SU-DHL-6 (cell line): Measurements from ENCODE around the gene LYZL2.
"Not testable (repeated sequence)": the region's sequence is repeated elsewhere in the genome, so short reads cannot be mapped to it uniquely, and the experiment has no call there.

Experiments
- H2AFZ ChIP-seq: fragments of 200-600 bp; sonication (generic); 2 replicates; pipeline ENCODE4 v1.6.1; 2014; ENCODE audit warnings: low read depth, mild to moderate bottlenecking, moderate library complexity, mixed read lengths, antibody characterized with exemption, low read length; ENCODE audit not compliant: severe bottlenecking
- H3F3A ChIP-seq: fragments of 200-600 bp; shearing (Covaris generic); 2 replicates; pipeline ENCODE4 v1.6.0; 2016; ENCODE audit warnings: antibody characterized with exemption, mild to moderate bottlenecking; ENCODE audit not compliant: insufficient read depth
- H3K27ac ChIP-seq: fragments of 200-600 bp; sonication (generic); 2 replicates; pipeline ENCODE4 v1.5.1; 2016; ENCODE audit warnings: low read depth, mild to moderate bottlenecking, low read length, moderate library complexity, mixed read lengths
- H3K27me3 ChIP-seq: fragments of 200-600 bp; sonication (generic), shearing (Covaris generic); 2 replicates; pipeline ENCODE4 v1.6.0; 2014; ENCODE audit warnings: mild to moderate bottlenecking, low read length
- H3K36me3 ChIP-seq: fragments of 200-600 bp; sonication (generic); 2 replicates; pipeline ENCODE4 v1.6.1; 2014; ENCODE audit warnings: mild to moderate bottlenecking, low read length, mixed read lengths
- H3K4me2 ChIP-seq: fragments of 300-600, 200-600 bp; shearing (Covaris generic), sonication (generic); 2 replicates; pipeline ENCODE4 v1.6.0; 2014; ENCODE audit warnings: low read length, low read depth, mild to moderate bottlenecking; ENCODE audit not compliant: poor library complexity, severe bottlenecking
- H3K4me3 ChIP-seq: fragments of 200-600 bp; sonication (generic); 2 replicates; pipeline ENCODE4 v1.5.1; 2014; ENCODE audit warnings: antibody characterized with exemption, low read length, mild to moderate bottlenecking, mixed read lengths; ENCODE audit not compliant: insufficient read depth, poor library complexity, severe bottlenecking
- H3K79me2 ChIP-seq: fragments of 200-600 bp; sonication (generic); 2 replicates; pipeline ENCODE4 v1.6.1; 2014; ENCODE audit warnings: mild to moderate bottlenecking, low read length, moderate library complexity; ENCODE audit not compliant: insufficient read depth
- H3K9ac ChIP-seq: fragments of 200-600 bp; sonication (generic); 2 replicates; pipeline ENCODE4 v1.7.0; 2014; ENCODE audit warnings: mild to moderate bottlenecking, low read length
- H3K9me2 ChIP-seq: fragments of 200-600 bp; sonication (generic); replicated peaks from 2 replicates; pipeline ENCODE4 v1.6.1; 2014; ENCODE audit warnings: low read length; ENCODE audit not compliant: insufficient read depth
- H3K9me3 ChIP-seq: fragments of 200-600 bp; sonication (generic); 2 replicates; pipeline ENCODE4 v1.6.1; 2014; ENCODE audit warnings: low read length, mixed read lengths; ENCODE audit not compliant: insufficient read depth
- H4K20me1 ChIP-seq: fragments of 200-600 bp; sonication (generic); 2 replicates; pipeline ENCODE4 v1.6.1; 2014; ENCODE audit warnings: low read depth, mild to moderate bottlenecking, antibody characterized with exemption, low read length, moderate library complexity, mixed read lengths
- CTCF ChIP-seq: fragments of 200-600 bp; sonication (generic); IDR thresholded peaks from one replicate; pipeline ENCODE4 v1.5.1; 2017; ENCODE audit warnings: antibody characterized with exemption, mild to moderate bottlenecking, low read length, moderate library complexity; ENCODE audit not compliant: insufficient read depth, poor library complexity, severe bottlenecking
- EZH2phosphoT487 ChIP-seq: fragments of 200-600 bp; sonication (generic), shearing (Covaris generic); conservative IDR thresholded peaks from 2 replicates; pipeline ENCODE4 v1.6.1; 2018; ENCODE audit warnings: mild to moderate bottlenecking, antibody characterized with exemption, low read length, moderate library complexity, mixed read lengths

The LYZL2 gene

GRCh38 chr10:30600005-30600404 lies 29.5 kb downstream of the LYZL2 start:
- Histone ChIP-seq H3K9me3 (no peaks in the 10 kb centered on the region), H3F3A (no peaks in the 10 kb centered on the region), H3K79me2 (no peaks in the 10 kb centered on the region), H3K4me3 (no peak overlapping the region), H3K4me2 (no peak overlapping the region), H3K9me2 (no peaks in the 10 kb centered on the region), H3K27me3 (no peaks in the 10 kb centered on the region), H4K20me1 (no peaks in the 10 kb centered on the region), H2AFZ (no peak overlapping the region), H3K9ac (no peak overlapping the region), H3K36me3 (no peaks in the 10 kb centered on the region), H3K27ac (no peak overlapping the region)
- TF ChIP-seq EZH2phosphoT487 (no peak), CTCF (no peak)

- no peaks in the 10 kb centered on the region for H4K20me1 ChIP-seq
- H3F3A ChIP-seq, result no peaks in the 10 kb centered on the region
- H3K9ac ChIP-seq, result no peak overlapping the region
- no peaks in the 10 kb centered on the region for H3K9me2 ChIP-seq
- no peaks in the 10 kb centered on the region for H3K9me3 ChIP-seq
- H3K4me2 ChIP-seq, result no peak overlapping the region
- no peak overlapping the region for H2AFZ ChIP-seq
- H3K27me3 ChIP-seq, result no peaks in the 10 kb centered on the region
- H3K79me2 ChIP-seq, result no peaks in the 10 kb centered on the region
- no peak overlapping the region for H3K4me3 ChIP-seq
- TF ChIP-seq CTCF (no peak), EZH2phosphoT487 (no peak)
- no peaks in the 10 kb centered on the region for H3K36me3 ChIP-seq
- no peak overlapping the region for H3K27ac ChIP-seq
Observed at GRCh38 chr10:30598105-30598776, 31.3 kb downstream of the LYZL2 start.

GRCh38 chr10:30597433-30597824 lies 32.1 kb downstream of the LYZL2 start:
- not testable (repeated sequence) for H3K9ac ChIP-seq, H4K20me1 ChIP-seq, H3K9me2 ChIP-seq, H3K4me2 ChIP-seq, H3K27ac ChIP-seq, H3K79me2 ChIP-seq, H3F3A ChIP-seq, H3K4me3 ChIP-seq, H2AFZ ChIP-seq, H3K36me3 ChIP-seq, H3K9me3 ChIP-seq, H3K27me3 ChIP-seq

GRCh38 chr10:30596493-30597432 lies 32.8 kb downstream of the LYZL2 start:
- not testable (repeated sequence) for H3K27ac ChIP-seq, H3F3A ChIP-seq, H4K20me1 ChIP-seq, H3K4me3 ChIP-seq, H3K9me3 ChIP-seq, H3K9ac ChIP-seq, H3K9me2 ChIP-seq, H3K36me3 ChIP-seq, H3K79me2 ChIP-seq, H3K27me3 ChIP-seq, H2AFZ ChIP-seq, H3K4me2 ChIP-seq
